ENCODE results near the gene ATRN.

Gene ATRN

GRCh38 chr20:3628502-3629314, 157.9 kb downstream of the ATRN start:
- H3K4me1 ChIP-seq (ENCODE audit: control insufficient read depth, insufficient read depth, low read length) = no peaks in the 10 kb centered on the region
- H3K9me3 ChIP-seq (ENCODE audit: control insufficient read depth, insufficient read depth, low read depth, low read length) = no peaks in the 10 kb centered on the region
- ChIA-PET CTCF (no interaction called here), POLR2A (no interaction called here)
- TF ChIP-seq ZNF132 (tag by site-specific recombination; IDR thresholded peaks at IDR 0.05; ENCODE audit: borderline replicate concordance) (no peak), ZBTB1 (tag by site-specific recombination; IDR thresholded peaks at IDR 0.05) (no peak), ZNF792 (tag by site-specific recombination; IDR thresholded peaks at IDR 0.05) (no peak), KLF1 (tag by site-specific recombination; IDR thresholded peaks at IDR 0.05) (no peak), ZNF548 (tag by site-specific recombination; IDR thresholded peaks at IDR 0.05) (no peak), TRIM28 (IDR thresholded peaks at IDR 0.05; ENCODE audit: borderline replicate concordance, low read length) (no peak), YY2 (tag by site-specific recombination; IDR thresholded peaks at IDR 0.05) (no peak)
- TF ChIP-seq, protein P1, sequence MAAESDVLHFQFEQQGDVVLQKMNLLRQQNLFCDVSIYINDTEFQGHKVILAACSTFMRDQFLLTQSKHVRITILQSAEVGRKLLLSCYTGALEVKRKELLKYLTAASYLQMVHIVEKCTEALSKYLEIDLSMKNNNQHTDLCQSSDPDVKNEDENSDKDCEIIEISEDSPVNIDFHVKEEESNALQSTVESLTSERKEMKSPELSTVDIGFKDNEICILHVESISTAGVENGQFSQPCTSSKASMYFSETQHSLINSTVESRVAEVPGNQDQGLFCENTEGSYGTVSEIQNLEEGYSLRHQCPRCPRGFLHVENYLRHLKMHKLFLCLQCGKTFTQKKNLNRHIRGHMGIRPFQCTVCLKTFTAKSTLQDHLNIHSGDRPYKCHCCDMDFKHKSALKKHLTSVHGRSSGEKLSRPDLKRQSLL (tag by site-specific recombination; IDR thresholded peaks at IDR 0.05) = no peak
- peaks cover 0 to 5% of the 10 kb centered on the region in 2 experiments; a peak in 2 of 3 replicates for H3K36me3 ChIP-seq (ENCODE audit: control insufficient read depth in 2 of 2, insufficient read depth in 1 of 2, low read length in 2 of 2)
- H3K27ac ChIP-seq (ENCODE audit: extremely low read depth, low read depth, low read length) = no peak overlapping the region
- no peak overlapping the region for H3K4me3 ChIP-seq (ENCODE audit: low read depth, low read length)

GRCh38 chr20:3629893-3630292, 159.1 kb downstream of the ATRN start:
- Histone ChIP-seq H3K4me3 (ENCODE audit: low read depth, low read length) (no peak overlapping the region), H3K9me3 (ENCODE audit: control insufficient read depth, insufficient read depth, low read depth, low read length) (no peaks in the 10 kb centered on the region), H3K27ac (ENCODE audit: extremely low read depth, low read depth, low read length) (no peak overlapping the region), H3K4me1 (ENCODE audit: control insufficient read depth, insufficient read depth, low read length) (no peaks in the 10 kb centered on the region), H3K36me3 (ENCODE audit: control insufficient read depth in 2 of 2, insufficient read depth in 1 of 2, low read length in 2 of 2) (peaks cover 0 to 5% of the 10 kb centered on the region in 2 experiments; a peak in 2 of 3 replicates)
- POLR2A ChIA-PET = no interaction called here
- TF ChIP-seq ZNF292 (tag by site-specific recombination; IDR thresholded peaks at IDR 0.05; ENCODE audit: borderline replicate concordance, low read depth) = no peak
- CTCF ChIA-PET = interaction anchor here (0.8 kb wide), 1 partner anchor 81 kb away, joined by 3 read pairs; no protein-coding TSS in a partner anchor

GRCh38 chr20:3630429-3630828, 159.6 kb downstream of the ATRN start:
- ChIA-PET CTCF (interaction anchor here (0.6 to 1.6 kb wide), 4 partner anchors 25 to 81 kb away, joined by 3 to 5 read pairs (median 3); no protein-coding TSS in a partner anchor), POLR2A (no interaction called here)
- Histone ChIP-seq H3K27ac (ENCODE audit: extremely low read depth, low read depth, low read length) (no peak overlapping the region), H3K4me1 (ENCODE audit: control insufficient read depth, insufficient read depth, low read length) (no peaks in the 10 kb centered on the region), H3K9me3 (ENCODE audit: control insufficient read depth, insufficient read depth, low read depth, low read length) (no peaks in the 10 kb centered on the region), H3K36me3 (ENCODE audit: control insufficient read depth in 2 of 2, insufficient read depth in 1 of 2, low read length in 2 of 2) (peaks cover 0 to 5% of the 10 kb centered on the region in 2 experiments; a peak in 2 of 3 replicates), H3K4me3 (ENCODE audit: low read depth, low read length) (no peak overlapping the region)
- no peak for TF ChIP-seq SP7 (tag by site-specific recombination; IDR thresholded peaks at IDR 0.05)
- no peak for TF ChIP-seq ZNF404 (tag by site-specific recombination; IDR thresholded peaks at IDR 0.05)
- TF ChIP-seq, protein P2, sequence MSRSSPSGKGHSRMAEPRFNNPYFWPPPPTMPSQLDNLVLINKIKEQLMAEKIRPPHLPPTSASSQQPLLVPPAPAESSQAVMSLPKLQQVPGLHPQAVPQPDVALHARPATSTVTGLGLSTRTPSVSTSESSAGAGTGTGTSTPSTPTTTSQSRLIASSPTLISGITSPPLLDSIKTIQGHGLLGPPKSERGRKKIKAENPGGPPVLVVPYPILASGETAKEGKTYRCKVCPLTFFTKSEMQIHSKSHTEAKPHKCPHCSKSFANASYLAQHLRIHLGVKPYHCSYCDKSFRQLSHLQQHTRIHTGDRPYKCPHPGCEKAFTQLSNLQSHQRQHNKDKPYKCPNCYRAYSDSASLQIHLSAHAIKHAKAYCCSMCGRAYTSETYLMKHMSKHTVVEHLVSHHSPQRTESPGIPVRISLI (tag by site-specific recombination; IDR thresholded peaks at IDR 0.05) = no peak
- TF ChIP-seq ZNF292 (tag by site-specific recombination; IDR thresholded peaks at IDR 0.05; ENCODE audit: borderline replicate concordance, low read depth) = no peak
- TF ChIP-seq, protein P1 (tag by site-specific recombination; IDR thresholded peaks at IDR 0.05) = no peak
- TF ChIP-seq ZNF184 (tag by site-specific recombination; IDR thresholded peaks at IDR 0.05) = no peak
- no peak for TF ChIP-seq SALL2 (tag by site-specific recombination; IDR thresholded peaks at IDR 0.05; ENCODE audit: borderline replicate concordance)
- no peak for TF ChIP-seq ZNF19 (tag by site-specific recombination; IDR thresholded peaks at IDR 0.05; ENCODE audit: low read depth)
- no peak for TF ChIP-seq ZNF645 (tag by site-specific recombination; IDR thresholded peaks at IDR 0.05)
- TF ChIP-seq ZBTB21 (tag by site-specific recombination; IDR thresholded peaks at IDR 0.05) = no peak
- no peak for TF ChIP-seq TCF7L2 (IDR thresholded peaks at IDR 0.05; ENCODE audit: borderline replicate concordance, low read depth, low read length)
- TF ChIP-seq ZBTB10 (tag by site-specific recombination; IDR thresholded peaks at IDR 0.05) = no peak
- no peak for TF ChIP-seq ZNF16 (tag by site-specific recombination; IDR thresholded peaks at IDR 0.05; ENCODE audit: low read depth)
- TF ChIP-seq ZBTB20 (tag by site-specific recombination; IDR thresholded peaks at IDR 0.05) = no peak
